Measurements from ENCODE around the gene CDK14. TPM values are rescaled to one million over a fixed set of nuclear protein-coding genes. Genes with fewer than 3 reads are reported as not detected.

Gene CDK14
- total and polyA plus RNA-seq, 11 donors = 2.9 to 37.7 (median 21.3) TPM

DNA sequence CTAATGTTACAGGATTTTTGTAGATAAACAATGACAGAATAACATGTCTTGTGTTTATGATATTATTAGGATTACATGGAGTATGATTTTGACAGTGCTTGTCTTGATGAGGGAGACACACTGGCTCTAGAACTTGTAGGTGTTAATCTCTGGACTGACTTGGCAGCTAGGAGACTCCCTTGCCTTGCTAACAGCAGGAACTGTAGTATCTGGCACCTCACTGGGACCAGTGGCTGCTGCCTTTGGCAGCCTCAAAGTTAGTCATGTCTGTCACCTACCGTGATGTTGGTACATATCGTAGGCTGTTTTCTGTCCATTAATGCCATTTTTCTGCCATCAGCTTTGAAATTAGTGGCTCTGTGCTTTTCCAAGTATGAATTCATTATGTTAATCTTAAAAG lies 261.5 kb downstream of the CDK14 start:
- Histone ChIP-seq H3K9me3 (no peaks in the 10 kb centered on the region), H3K4me1 (peaks cover 0 to 2% (median 0%) of the 10 kb centered on the region in 12 donors), H3K27me3 (no peaks in the 10 kb centered on the region), H3K27ac (no peak overlapping the region), H3K36me3 (no peaks in the 10 kb centered on the region), H3K4me3 (no peak overlapping the region)
- TF ChIP-seq, protein P1, sequence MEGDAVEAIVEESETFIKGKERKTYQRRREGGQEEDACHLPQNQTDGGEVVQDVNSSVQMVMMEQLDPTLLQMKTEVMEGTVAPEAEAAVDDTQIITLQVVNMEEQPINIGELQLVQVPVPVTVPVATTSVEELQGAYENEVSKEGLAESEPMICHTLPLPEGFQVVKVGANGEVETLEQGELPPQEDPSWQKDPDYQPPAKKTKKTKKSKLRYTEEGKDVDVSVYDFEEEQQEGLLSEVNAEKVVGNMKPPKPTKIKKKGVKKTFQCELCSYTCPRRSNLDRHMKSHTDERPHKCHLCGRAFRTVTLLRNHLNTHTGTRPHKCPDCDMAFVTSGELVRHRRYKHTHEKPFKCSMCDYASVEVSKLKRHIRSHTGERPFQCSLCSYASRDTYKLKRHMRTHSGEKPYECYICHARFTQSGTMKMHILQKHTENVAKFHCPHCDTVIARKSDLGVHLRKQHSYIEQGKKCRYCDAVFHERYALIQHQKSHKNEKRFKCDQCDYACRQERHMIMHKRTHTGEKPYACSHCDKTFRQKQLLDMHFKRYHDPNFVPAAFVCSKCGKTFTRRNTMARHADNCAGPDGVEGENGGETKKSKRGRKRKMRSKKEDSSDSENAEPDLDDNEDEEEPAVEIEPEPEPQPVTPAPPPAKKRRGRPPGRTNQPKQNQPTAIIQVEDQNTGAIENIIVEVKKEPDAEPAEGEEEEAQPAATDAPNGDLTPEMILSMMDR (IDR thresholded peaks at IDR 0.05) = peak in 5 of 12 donors; percentile 9 to 33 (median 28)
- TF ChIP-seq POLR2A (IDR thresholded peaks at IDR 0.05) = no peak
- intact Hi-C loops (cut with DNase I) = loop anchor here in 3 of 10 donors (5.0 to 10.0 kb wide), 2 partner anchors 175 to 177 kb away; no protein-coding TSS in a partner anchor
- 42 to 51% (median 43%) methylated on average over 2 of the region's 2 CpGs for WGBS, 4 donors
- DNase-seq (peak in 2 of 5 donors; percentile 11 to 39), ATAC-seq (peak in 3 of 4 donors; percentile 72 to 79 (median 78))

DNA sequence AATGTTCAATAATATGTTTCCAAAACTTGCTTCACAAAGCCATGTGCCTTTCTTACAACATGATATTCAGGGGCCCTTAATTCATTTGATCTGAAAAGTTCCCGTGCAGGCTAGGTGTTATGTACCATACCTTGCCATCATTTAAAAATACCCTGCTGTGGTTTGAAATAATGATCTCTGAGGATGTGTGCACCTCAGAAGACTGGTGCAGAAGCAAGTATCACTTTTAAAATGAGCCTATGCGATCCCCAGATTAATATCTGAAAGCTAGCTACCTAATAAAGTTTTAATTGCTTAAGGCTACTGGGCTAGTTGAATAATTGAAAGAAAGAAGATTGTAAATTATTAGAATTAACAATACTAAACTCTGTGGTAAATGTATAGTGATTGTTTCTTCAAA lies 262.4 kb downstream of the CDK14 start:
- 87 to 94% (median 93%) methylated on average over 2 of the region's 2 CpGs for WGBS, 4 donors
- peaks cover 0 to 2% (median 0%) of the 10 kb centered on the region in 12 donors for H3K4me1 ChIP-seq
- intact Hi-C loops (cut with DNase I) = loop anchor here in 3 of 10 donors (5.0 to 10.0 kb wide), 2 partner anchors 174 to 176 kb away; no protein-coding TSS in a partner anchor
- no peak for TF ChIP-seq POLR2A (IDR thresholded peaks at IDR 0.05)
- TF ChIP-seq, protein P1 (IDR thresholded peaks at IDR 0.05) = no peak
- H3K27ac ChIP-seq = no peak overlapping the region
- ATAC-seq (no peak), DNase-seq (no peak)
- H3K4me3 ChIP-seq = no peak overlapping the region
- no peaks in the 10 kb centered on the region for H3K9me3 ChIP-seq
- H3K27me3 ChIP-seq = no peaks in the 10 kb centered on the region
- no peaks in the 10 kb centered on the region for H3K36me3 ChIP-seq

DNA sequence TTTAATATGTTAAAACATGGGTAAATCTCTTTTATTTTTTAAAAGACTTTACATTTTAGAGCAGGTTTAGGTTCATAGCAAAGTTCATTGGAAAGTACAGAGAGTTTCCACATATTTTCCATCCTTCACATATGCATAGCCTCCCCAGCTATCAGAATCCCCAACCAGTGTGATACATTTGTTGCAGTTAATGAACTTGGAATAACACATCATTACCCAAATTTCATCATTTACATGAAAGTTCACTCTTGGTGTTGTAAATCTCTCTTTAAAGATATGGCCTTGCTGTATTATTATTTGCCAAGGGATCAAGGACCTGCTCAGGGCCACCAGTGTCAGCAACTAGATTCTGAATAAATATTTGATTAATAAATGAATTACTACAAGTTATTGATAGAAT lies 263.4 kb downstream of the CDK14 start:
- H3K27ac ChIP-seq = no peak overlapping the region
- DNase-seq (no peak), ATAC-seq (no peak)
- TF ChIP-seq, protein P1 (IDR thresholded peaks at IDR 0.05) = no peak
- TF ChIP-seq POLR2A (IDR thresholded peaks at IDR 0.05) = no peak
- no peaks in the 10 kb centered on the region for H3K36me3 ChIP-seq
- no peaks in the 10 kb centered on the region for H3K27me3 ChIP-seq
- intact Hi-C loops (cut with DNase I) = loop anchor here in 3 of 10 donors (5.0 to 10.0 kb wide), 2 partner anchors 173 to 175 kb away; no protein-coding TSS in a partner anchor
- H3K4me1 ChIP-seq = peaks cover 0 to 2% (median 0%) of the 10 kb centered on the region in 12 donors
- no peaks in the 10 kb centered on the region for H3K9me3 ChIP-seq
- no peak overlapping the region for H3K4me3 ChIP-seq

DNA sequence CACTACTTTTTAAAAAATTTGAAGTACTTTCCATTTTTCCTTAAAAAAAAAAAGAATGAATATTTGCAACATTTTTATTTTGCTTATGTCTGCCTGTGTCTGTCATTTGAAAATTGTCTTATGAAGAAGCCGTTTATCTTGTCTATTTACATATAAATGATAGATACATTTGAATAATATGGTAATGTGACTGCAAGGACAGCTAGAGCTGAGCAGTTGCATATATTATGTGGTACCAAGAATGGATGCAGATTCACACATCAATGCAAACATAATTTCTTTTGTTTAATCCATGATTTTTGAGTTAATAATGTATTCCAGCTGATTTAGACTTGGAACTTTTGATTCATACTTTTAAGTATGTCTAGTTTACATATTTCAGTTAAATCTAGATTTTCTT lies 268.0 kb downstream of the CDK14 start:
- no peaks in the 10 kb centered on the region for H3K27me3 ChIP-seq
- no peak overlapping the region for H3K27ac ChIP-seq
- TF ChIP-seq, protein P1 (IDR thresholded peaks at IDR 0.05) = no peak
- TF ChIP-seq POLR2A (IDR thresholded peaks at IDR 0.05) = no peak
- 87 to 92% (median 90%) methylated on average over 1 of the region's 1 CpG for WGBS, 4 donors
- H3K36me3 ChIP-seq = no peaks in the 10 kb centered on the region
- H3K4me3 ChIP-seq = no peak overlapping the region
- H3K4me1 ChIP-seq = no peaks in the 10 kb centered on the region
- ATAC-seq (no peak), DNase-seq (no peak)
- intact Hi-C loops (cut with DNase I) = loop anchor here in 1 of 10 donors (10.0 kb wide), 1 partner anchor 171 kb away; no protein-coding TSS in a partner anchor
- H3K9me3 ChIP-seq = no peaks in the 10 kb centered on the region

All from heart left ventricle (tissue), 16 donors.